Pancreas (tissue), 10 donors: Measurements from ENCODE around the gene GTF3C4. TPM values are rescaled to one million over a fixed set of nuclear protein-coding genes. Genes with fewer than 3 reads are reported as not detected.

Source experiments
- ATAC-seq, 4 donors: fragments of 200-7000 bp; cut with Tn5 transposase; one replicate each; pipeline versions ENCODE4 v1.8.0 to v1.9.1; 2020; ENCODE audit warnings: mild to moderate bottlenecking in 4 of 4, moderate library complexity in 4 of 4
- DNase-seq, 6 donors: peaks; one replicate each; pipeline ENCODE4 v3.0.0-alpha.2; 2020
- FAIRE-seq: peaks from 2 replicates; lab custom pipeline; 2012; peaks lifted over from hg19 to GRCh38; lab: Jason Lieb, UNC
- H3K27ac ChIP-seq, 4 donors: fragments of 200-600 bp; sonication (generic); 1 replicate in 3 of 4; 2 replicates in 1 of 4; pipeline versions ENCODE4 v1.5.0 to v1.8.0; 2020
- H3K27me3 ChIP-seq, 4 donors: fragments of 200-600 bp; one replicate each; pipeline ENCODE4 v1.8.0; 2021
- H3K36me3 ChIP-seq, 3 donors: fragments of 200-600 bp; sonication (generic) in 1 of 3; one replicate each; pipeline versions ENCODE4 v1.5.0 to v1.8.0; 2020 to 2021
- H3K4me1 ChIP-seq, 3 donors: fragments of 200-600 bp; one replicate each; pipeline ENCODE4 v1.8.0; 2021
- H3K4me3 ChIP-seq, 4 donors: fragments of 200-600 bp; sonication (generic) in 2 of 4; one replicate each; pipeline versions ENCODE4 v1.5.0 to v1.8.0; 2020 to 2021
- H3K9me3 ChIP-seq, 4 donors: fragments of 200-600 bp; one replicate each; pipeline ENCODE4 v1.8.0; 2021
- CTCF ChIP-seq, 4 donors: fragments of 200-600 bp; sonication (generic) in 3 of 4; IDR thresholded peaks; one replicate each; pipeline versions ENCODE4 v1.5.0 to v1.8.0; 2021; ENCODE audit warnings: antibody characterized with exemption in 4 of 4
- WGBS, 2 donors: extraction: QIAGEN DNeasy Blood & Tissue Kit; methylation state at CpG; one replicate each; pipeline ENCODE4 v1.1.7; 2013; 5-methylcytosine and 5-hydroxymethylcytosine counted together
- intact Hi-C, 3 donors: fragments of 100-400 bp; cut with DNase I; formaldehyde crosslinking; loops; one replicate each; pipeline versions ENCODE4 v1.11.1 to v1.14.2; 2022
- polyA plus RNA-seq, 2 donors: library from polyadenylated mRNA; stranded (reverse); fragments of 200-250 nt; gene quantifications; one replicate each; pipeline ENCODE4 v1.2.3, GENCODE V29; 2013
- total RNA-seq, 6 donors: library from RNA; stranded (reverse); fragmentation: NEBNext Ultra II Directional in 4 of 6; extraction: Animal tissue kit (Norgen Biotek cat#: 25700) in 4 of 6; gene quantifications; one replicate each; pipeline versions ENCODE4 v1.2.1 to v1.2.4, GENCODE V29; 2021 to 2023
- donor health status: healthy with polysubstance abuse.
- donor health status: DM: no; HTN: no; CAD: no; lungs with moderate emphysema.
- donor health status: DM: no; HTN: no; CAD: no.
- donor health status: control.
- donor health status: control.
- donor health status: Bipolar disorder and iron deficiency.
- donor health status: DM: yes; HTN: yes; CAD: no.
- donor health status: DM: no; HTN: no; CAD: no.
- donor health status: DM: no; HTN: no; CAD: no.
- donor health status: DM: yes; HTN: yes; CAD: no.

The GTF3C4 gene
- total and polyA plus RNA-seq, 8 donors: 1.6 to 8.0 (median 5.6) TPM

GRCh38 chr9:132743931-132744479 lies 73.7 kb downstream of the GTF3C4 start:
- H3K27ac ChIP-seq: no peak overlapping the region
- intact Hi-C loops: no loop called here
- no peak for TF ChIP-seq CTCF (IDR thresholded peaks at IDR 0.05)
- FAIRE-seq: no peak
- H3K4me1 ChIP-seq: no peaks in the 10 kb centered on the region
- H3K4me3 ChIP-seq: no peak overlapping the region
- ATAC-seq: no peak
- H3K9me3 ChIP-seq: no peaks in the 10 kb centered on the region
- H3K27me3 ChIP-seq: peaks cover 0 to 6% (median 0%) of the 10 kb centered on the region in 4 donors
- WGBS, 2 donors: 33 to 37% methylated on average over 13 of the region's 13 CpGs
- no peaks in the 10 kb centered on the region for H3K36me3 ChIP-seq
- no peak for DNase-seq

Other genes starting within 250 kb of the GTF3C4 start
- gene BARHL1, start 87.9 kb upstream of the GTF3C4 start, total RNA-seq: not detected
- under 1 TPM in 1 of 2 donors, not detected in 1; 0.27 TPM for gene BARHL1, start 87.9 kb upstream of the GTF3C4 start, polyA plus RNA-seq
- 1 to 10 TPM; 4.9 to 8.2 (median 7.6) TPM for gene DDX31, start 481 bp upstream of the GTF3C4 start, total RNA-seq
- gene DDX31, start 481 bp upstream of the GTF3C4 start, polyA plus RNA-seq: 10 to 100 TPM in 1 of 2 donors, 1 to 10 TPM in 1; 7.7 to 17.0 TPM
- under 1 TPM; 0.19 to 0.83 (median 0.67) TPM for gene AK8, start 207.8 kb downstream of the GTF3C4 start, total RNA-seq
- 1 to 10 TPM in 1 of 2 donors, under 1 TPM in 1; 0.53 to 1.0 TPM for gene AK8, start 207.8 kb downstream of the GTF3C4 start, polyA plus RNA-seq
- 1 to 10 TPM; 1.0 to 3.3 (median 1.9) TPM for gene SPACA9, start 208.4 kb downstream of the GTF3C4 start, total RNA-seq
- gene SPACA9, start 208.4 kb downstream of the GTF3C4 start, polyA plus RNA-seq: 1 to 10 TPM; 3.2 to 3.6 TPM